Measurements from ENCODE around the gene AMZ1. TPM values are rescaled to one million over a fixed set of nuclear protein-coding genes. Genes with fewer than 3 reads are reported as not detected.

The AMZ1 gene
- total and polyA plus RNA-seq, 10 of the 15 experiments (the other 5 are each of a cell fraction or from before 2014, with no cell fraction given) = 0.02 to 2.0 (median 0.69) TPM

GRCh38 chr7:2644220-2644561, 43.8 kb upstream of the AMZ1 start:
- DNase-seq (ENCODE audit: low read depth, low spot score) (no peak), FAIRE-seq (no peak), ATAC-seq (no peak)
- TF ChIP-seq STAT3 (IDR thresholded peaks at IDR 0.05; ENCODE audit: low read depth, low read length) (no peak), TAF1 (IDR thresholded peaks at IDR 0.05; ENCODE audit: borderline replicate concordance, low read depth, low read length) (no peak)
- in situ Hi-C loops (cut with MboI) = no loop called here
- H2AFZ ChIP-seq (ENCODE audit: control insufficient read depth, low read depth, low read length) = no peak overlapping the region
- H3K4me2 ChIP-seq (ENCODE audit: control insufficient read depth, insufficient read depth) = no peak overlapping the region
- H3K4me3 ChIP-seq = no peak overlapping the region
- ChIA-PET RAD21 (ENCODE audit: unreplicated experiment) (interaction anchor here (1.6 kb wide), 1 partner anchor 27 kb away, joined by 3 read pairs; no protein-coding TSS in a partner anchor), SMC1A (ENCODE audit: uncharacterized antibody, unreplicated experiment) (interaction anchor here (1.3 to 4.0 kb wide), 5 partner anchors 11 to 77 kb away, joined by 3 to 17 read pairs (median 5); partner anchors contain the start of gene TTYH3), POLR2A (interaction anchor here (1.6 kb wide), 1 partner anchor 10 kb away, joined by 5 read pairs; no protein-coding TSS in a partner anchor), CTCF (interaction anchor here (1.2 to 4.1 kb wide), 4 partner anchors 14 to 65 kb away, joined by 3 to 26 read pairs (median 4); no protein-coding TSS in a partner anchor)
- no peak overlapping the region; the same call in 1 of the 2 replicates for H3K27ac ChIP-seq (ENCODE audit: control insufficient read depth, insufficient read depth)
- no peaks in the 10 kb centered on the region for H3K9me3 ChIP-seq (replicated peaks; ENCODE audit: control insufficient read depth, insufficient read depth, low read length)
- no peaks in the 10 kb centered on the region for H4K20me1 ChIP-seq (ENCODE audit: control insufficient read depth, insufficient read depth)
- 63% methylated on average over 6 of the region's 6 CpGs for WGBS (ENCODE audit: insufficient coverage, insufficient replicate concordance, low lambda C conversion rate, missing lambda C conversion rate)
- H3K4me1 ChIP-seq (ENCODE audit: control insufficient read depth, insufficient read depth, low read length) = peaks cover 30% of the 10 kb centered on the region
- BruUV-seq (replicated peaks) = no TSS peak
- H3K36me3 ChIP-seq (ENCODE audit: control insufficient read depth in 2 of 2, insufficient read depth in 2 of 2, low read length in 1 of 2) = peaks cover 0 to 11% of the 10 kb centered on the region in 2 experiments; a peak in 3 of 4 replicates
- H3K79me2 ChIP-seq (ENCODE audit: control insufficient read depth, insufficient read depth, low read length) = peaks cover 7% of the 10 kb centered on the region
- no peaks in the 10 kb centered on the region for H3K27me3 ChIP-seq (replicated peaks in 1 of 2; ENCODE audit: control insufficient read depth in 2 of 2, insufficient read depth in 2 of 2, low read length in 1 of 2)
- intact Hi-C loops (cut with micrococcal nuclease; ENCODE audit: unreplicated experiment) = no loop called here
- H3K9ac ChIP-seq (ENCODE audit: control insufficient read depth, insufficient read depth, low read length) = no peak overlapping the region

- Histone ChIP-seq H3K9me3 (replicated peaks; ENCODE audit: control insufficient read depth, insufficient read depth, low read length) (no peaks in the 10 kb centered on the region), H3K4me2 (ENCODE audit: control insufficient read depth, insufficient read depth) (peak overlapping the region; percentile 92), H3K4me1 (ENCODE audit: control insufficient read depth, insufficient read depth, low read length) (peaks cover 30% of the 10 kb centered on the region), H3K79me2 (ENCODE audit: control insufficient read depth, insufficient read depth, low read length) (peaks cover 7% of the 10 kb centered on the region), H3K9ac (ENCODE audit: control insufficient read depth, insufficient read depth, low read length) (peak overlapping the region; percentile 67), H3K4me3 (no peak overlapping the region), H2AFZ (ENCODE audit: control insufficient read depth, low read depth, low read length) (peak overlapping the region; percentile 75), H3K27ac (ENCODE audit: control insufficient read depth, insufficient read depth) (peak overlapping the region; percentile 67), H3K27me3 (replicated peaks in 1 of 2; ENCODE audit: control insufficient read depth in 2 of 2, insufficient read depth in 2 of 2, low read length in 1 of 2) (no peaks in the 10 kb centered on the region), H4K20me1 (ENCODE audit: control insufficient read depth, insufficient read depth) (no peaks in the 10 kb centered on the region), H3K36me3 (ENCODE audit: control insufficient read depth in 2 of 2, insufficient read depth in 2 of 2, low read length in 1 of 2) (peaks cover 0 to 11% of the 10 kb centered on the region in 2 experiments; a peak in 3 of 4 replicates)
- ChIA-PET RAD21 (ENCODE audit: unreplicated experiment) (interaction anchor here (1.3 to 1.6 kb wide), 2 partner anchors 27 to 65 kb away, joined by 3 to 5 read pairs; no protein-coding TSS in a partner anchor), SMC1A (ENCODE audit: uncharacterized antibody, unreplicated experiment) (interaction anchor here (0.8 to 4.0 kb wide), 5 partner anchors 11 to 78 kb away, joined by 3 to 17 read pairs (median 3); partner anchors contain the start of gene TTYH3), CTCF (interaction anchor here (0.6 to 4.1 kb wide), 8 partner anchors 10 to 78 kb away, joined by 3 to 26 read pairs (median 4); no protein-coding TSS in a partner anchor), POLR2A (interaction anchor here (1.1 to 1.6 kb wide), 2 partner anchors 10 to 54 kb away, joined by 3 to 5 read pairs; no protein-coding TSS in a partner anchor)
- WGBS (ENCODE audit: insufficient coverage, insufficient replicate concordance, low lambda C conversion rate, missing lambda C conversion rate) = 66% methylated on average over 18 of the region's 18 CpGs
- intact Hi-C loops (cut with micrococcal nuclease; ENCODE audit: unreplicated experiment) = no loop called here
- ATAC-seq (peak; percentile 37), FAIRE-seq (no peak), DNase-seq (ENCODE audit: low read depth, low spot score) (no peak)
- BruUV-seq (replicated peaks) = no TSS peak
- in situ Hi-C loops (cut with MboI) = no loop called here
- TF ChIP-seq ZBED1 (IDR thresholded peaks at IDR 0.05; ENCODE audit: borderline replicate concordance) (no peak), POLR2A (IDR thresholded peaks at IDR 0.05; ENCODE audit: low read depth, low read length) (no peak), ELK1 (IDR thresholded peaks at IDR 0.05; ENCODE audit: low read depth, low read length) (no peak), RFX5 (IDR thresholded peaks at IDR 0.05; ENCODE audit: low read depth, low read length) (no peak), NBN (IDR thresholded peaks at IDR 0.05) (no peak), CHD4 (IDR thresholded peaks at IDR 0.05) (no peak), CUX1 (IDR thresholded peaks at IDR 0.05; ENCODE audit: insufficient replicate concordance, low read depth, low read length) (no peak), IKZF1 (conservative IDR thresholded peaks at IDR 0.05) (no peak)
Observed at GRCh38 chr7:2644562-2645273, 43.3 kb upstream of the AMZ1 start.

All from GM12878 (cell line).